ENCODE data around the gene IFT172.
"Not testable (repeated sequence)": the region's sequence is repeated elsewhere in the genome, so short reads cannot be mapped to it uniquely, and the experiment has no call there.

Gene IFT172

GRCh38 chr2:27428978-27429541 lies 60.5 kb downstream of the IFT172 start:
- Histone ChIP-seq H3K9ac (ENCODE audit: low read length in 5 of 5) (peak overlapping the region; percentile 60 to 98 (median 95)), H3K27me3 (ENCODE audit: control insufficient read depth in 5 of 5, insufficient read depth in 4 of 5, low read length in 5 of 5) (no peaks in the 10 kb centered on the region), H3K36me3 (ENCODE audit: control insufficient read depth in 5 of 5, insufficient read depth in 5 of 5, low read length in 5 of 5) (peaks cover 7 to 11% (median 10%) of the 10 kb centered on the region in 5 donors), H3K4me1 (ENCODE audit: control insufficient read depth in 5 of 5, insufficient read depth in 5 of 5, low read length in 5 of 5) (peaks cover 10 to 36% (median 26%) of the 10 kb centered on the region in 5 donors), H3K9me3 (ENCODE audit: control insufficient read depth in 5 of 5, low read length in 5 of 5) (no peaks in the 10 kb centered on the region), H3K27ac (ENCODE audit: low read depth, low read length) (peak overlapping the region; percentile 95), H3K4me3 (ENCODE audit: low read depth in 1 of 5, low read length in 5 of 5) (peak overlapping the region; percentile 88 to 95 (median 90))

GRCh38 chr2:27428213-27428977 lies 61.1 kb downstream of the IFT172 start, which contains the start of gene NRBP1:
Gene NRBP1 (plus strand): TSS chr2:27428631. CDS start chr2:27433274, 4,643 bp downstream.
- peak within 1 kb of the TSS; percentile 95 for H3K27ac ChIP-seq (ENCODE audit: low read depth, low read length)
- peaks cover 10 to 36% (median 26%) of the 10 kb centered on the region in 5 donors for H3K4me1 ChIP-seq (ENCODE audit: control insufficient read depth in 5 of 5, insufficient read depth in 5 of 5, low read length in 5 of 5)

GRCh38 chr2:27427863-27428212 lies 61.7 kb downstream of the IFT172 start:
- no peaks in the 10 kb centered on the region for H3K9me3 ChIP-seq (ENCODE audit: control insufficient read depth in 5 of 5, low read length in 5 of 5)
- no peaks in the 10 kb centered on the region for H3K36me3 ChIP-seq (ENCODE audit: control insufficient read depth in 5 of 5, insufficient read depth in 5 of 5, low read length in 5 of 5)
- peak overlapping the region; percentile 95 for H3K27ac ChIP-seq (ENCODE audit: low read depth, low read length)
- no peaks in the 10 kb centered on the region for H3K27me3 ChIP-seq (ENCODE audit: control insufficient read depth in 5 of 5, insufficient read depth in 4 of 5, low read length in 5 of 5)
- H3K4me3 ChIP-seq (ENCODE audit: low read depth in 1 of 5, low read length in 5 of 5): peak overlapping the region; percentile 86 to 95 (median 90)
- H3K9ac ChIP-seq (ENCODE audit: low read length in 5 of 5): peak overlapping the region in 4 of 5 donors; percentile 86 to 98 (median 96)
- peaks cover 10 to 36% (median 26%) of the 10 kb centered on the region in 5 donors for H3K4me1 ChIP-seq (ENCODE audit: control insufficient read depth in 5 of 5, insufficient read depth in 5 of 5, low read length in 5 of 5)

More at GRCh38 chr2:27428213-27428977, 61.1 kb downstream of the IFT172 start, which contains the start of gene NRBP1:
- H3K9me3 ChIP-seq (ENCODE audit: control insufficient read depth in 5 of 5, low read length in 5 of 5): no peaks in the 10 kb centered on the region
- H3K27me3 ChIP-seq (ENCODE audit: control insufficient read depth in 5 of 5, insufficient read depth in 4 of 5, low read length in 5 of 5): no peaks in the 10 kb centered on the region
- H3K4me3 ChIP-seq (ENCODE audit: low read depth in 1 of 5, low read length in 5 of 5): peak within 1 kb of the TSS; percentile 88 to 95 (median 90)
- H3K36me3 ChIP-seq (ENCODE audit: control insufficient read depth in 5 of 5, insufficient read depth in 5 of 5, low read length in 5 of 5): peaks cover under 1 to 4% (median 3%) of the 10 kb centered on the region in 5 donors
- peak within 1 kb of the TSS; percentile 60 to 98 (median 95) for H3K9ac ChIP-seq (ENCODE audit: low read length in 5 of 5)

GRCh38 chr2:27425039-27425438 lies 64.5 kb downstream of the IFT172 start:
- H3K27ac ChIP-seq (ENCODE audit: low read depth, low read length); H3K36me3 ChIP-seq (ENCODE audit: control insufficient read depth in 5 of 5, insufficient read depth in 5 of 5, low read length in 5 of 5); H3K4me3 ChIP-seq (ENCODE audit: low read depth in 1 of 5, low read length in 5 of 5); H3K9ac ChIP-seq (ENCODE audit: low read length in 5 of 5); H3K27me3 ChIP-seq (ENCODE audit: control insufficient read depth in 5 of 5, insufficient read depth in 4 of 5, low read length in 5 of 5); H3K9me3 ChIP-seq (ENCODE audit: control insufficient read depth in 5 of 5, low read length in 5 of 5): not testable (repeated sequence)
- H3K4me1 ChIP-seq (ENCODE audit: control insufficient read depth in 5 of 5, insufficient read depth in 5 of 5, low read length in 5 of 5): peaks cover 6 to 20% (median 16%) of the 10 kb centered on the region in 5 donors

GRCh38 chr2:27422958-27423357 lies 66.6 kb downstream of the IFT172 start:
- H3K4me1 ChIP-seq (ENCODE audit: control insufficient read depth in 5 of 5, insufficient read depth in 5 of 5, low read length in 5 of 5): peaks cover 0 to 6% (median 5%) of the 10 kb centered on the region in 5 donors
- H3K4me3 ChIP-seq (ENCODE audit: low read depth in 1 of 5, low read length in 5 of 5): no peak overlapping the region
- H3K27me3 ChIP-seq (ENCODE audit: control insufficient read depth in 5 of 5, insufficient read depth in 4 of 5, low read length in 5 of 5): no peaks in the 10 kb centered on the region
- H3K36me3 ChIP-seq (ENCODE audit: control insufficient read depth in 5 of 5, insufficient read depth in 5 of 5, low read length in 5 of 5): no peaks in the 10 kb centered on the region
- H3K9me3 ChIP-seq (ENCODE audit: control insufficient read depth in 5 of 5, low read length in 5 of 5): no peaks in the 10 kb centered on the region
- no peak overlapping the region for H3K9ac ChIP-seq (ENCODE audit: low read length in 5 of 5)
- H3K27ac ChIP-seq (ENCODE audit: low read depth, low read length): no peak overlapping the region

- Histone ChIP-seq H3K9ac (ENCODE audit: low read length in 5 of 5) (no peak overlapping the region), H3K36me3 (ENCODE audit: control insufficient read depth in 5 of 5, insufficient read depth in 5 of 5, low read length in 5 of 5) (no peaks in the 10 kb centered on the region), H3K4me1 (ENCODE audit: control insufficient read depth in 5 of 5, insufficient read depth in 5 of 5, low read length in 5 of 5) (no peaks in the 10 kb centered on the region), H3K27me3 (ENCODE audit: control insufficient read depth in 5 of 5, insufficient read depth in 4 of 5, low read length in 5 of 5) (no peaks in the 10 kb centered on the region), H3K4me3 (ENCODE audit: low read depth in 1 of 5, low read length in 5 of 5) (no peak overlapping the region), H3K27ac (ENCODE audit: low read depth, low read length) (no peak overlapping the region), H3K9me3 (ENCODE audit: control insufficient read depth in 5 of 5, low read length in 5 of 5) (no peaks in the 10 kb centered on the region)
These were observed 67.8 kb downstream of the IFT172 start for GRCh38 chr2:27421660-27422250.

GRCh38 chr2:27420996-27421395 lies 68.5 kb downstream of the IFT172 start:
- H3K9ac ChIP-seq (ENCODE audit: low read length in 5 of 5): no peak overlapping the region

GRCh38 chr2:27416151-27416550 lies 73.4 kb downstream of the IFT172 start:
- Histone ChIP-seq H3K4me3 (ENCODE audit: low read depth in 1 of 5, low read length in 5 of 5) (no peak overlapping the region), H3K36me3 (ENCODE audit: control insufficient read depth in 5 of 5, insufficient read depth in 5 of 5, low read length in 5 of 5) (no peaks in the 10 kb centered on the region), H3K27me3 (ENCODE audit: control insufficient read depth in 5 of 5, insufficient read depth in 4 of 5, low read length in 5 of 5) (no peaks in the 10 kb centered on the region), H3K27ac (ENCODE audit: low read depth, low read length) (no peak overlapping the region), H3K4me1 (ENCODE audit: control insufficient read depth in 5 of 5, insufficient read depth in 5 of 5, low read length in 5 of 5) (no peaks in the 10 kb centered on the region), H3K9ac (ENCODE audit: low read length in 5 of 5) (no peak overlapping the region), H3K9me3 (ENCODE audit: control insufficient read depth in 5 of 5, low read length in 5 of 5) (no peaks in the 10 kb centered on the region)

More at GRCh38 chr2:27420996-27421395, 68.5 kb downstream of the IFT172 start:
- Histone ChIP-seq H3K4me1 (ENCODE audit: control insufficient read depth in 5 of 5, insufficient read depth in 5 of 5, low read length in 5 of 5) (no peaks in the 10 kb centered on the region), H3K27ac (ENCODE audit: low read depth, low read length) (no peak overlapping the region), H3K36me3 (ENCODE audit: control insufficient read depth in 5 of 5, insufficient read depth in 5 of 5, low read length in 5 of 5) (no peaks in the 10 kb centered on the region), H3K4me3 (ENCODE audit: low read depth in 1 of 5, low read length in 5 of 5) (no peak overlapping the region), H3K9me3 (ENCODE audit: control insufficient read depth in 5 of 5, low read length in 5 of 5) (no peaks in the 10 kb centered on the region), H3K27me3 (ENCODE audit: control insufficient read depth in 5 of 5, insufficient read depth in 4 of 5, low read length in 5 of 5) (no peaks in the 10 kb centered on the region)

- H3K4me3 ChIP-seq (ENCODE audit: low read depth in 1 of 5, low read length in 5 of 5): no peak overlapping the region
- H3K4me1 ChIP-seq (ENCODE audit: control insufficient read depth in 5 of 5, insufficient read depth in 5 of 5, low read length in 5 of 5): peaks cover 0 to 23% (median 20%) of the 10 kb centered on the region in 5 donors
- no peaks in the 10 kb centered on the region for H3K27me3 ChIP-seq (ENCODE audit: control insufficient read depth in 5 of 5, insufficient read depth in 4 of 5, low read length in 5 of 5)
- H3K9me3 ChIP-seq (ENCODE audit: control insufficient read depth in 5 of 5, low read length in 5 of 5): no peaks in the 10 kb centered on the region
- H3K36me3 ChIP-seq (ENCODE audit: control insufficient read depth in 5 of 5, insufficient read depth in 5 of 5, low read length in 5 of 5): no peaks in the 10 kb centered on the region
- H3K27ac ChIP-seq (ENCODE audit: low read depth, low read length): no peak overlapping the region
- no peak overlapping the region for H3K9ac ChIP-seq (ENCODE audit: low read length in 5 of 5)
These were observed 77.0 kb downstream of the IFT172 start for GRCh38 chr2:27412419-27413152.

All from subcutaneous abdominal adipose tissue (tissue), 5 donors.